ENCODE measurements around the gene PLSCR5. TPM values are rescaled to one million over a fixed set of nuclear protein-coding genes. Genes with fewer than 3 reads are reported as not detected.

PLSCR5 gene
- total and polyA plus RNA-seq, 10 of the 15 experiments (the other 5 are each of a cell fraction or from before 2014, with no cell fraction given), result 0.06 TPM; not detected in 9

- Histone ChIP-seq H3K27ac (ENCODE audit: control insufficient read depth, insufficient read depth) (no peak overlapping the region), H4K20me1 (ENCODE audit: control insufficient read depth, insufficient read depth) (no peaks in the 10 kb centered on the region), H3K9me3 (replicated peaks; ENCODE audit: control insufficient read depth, insufficient read depth, low read length) (no peaks in the 10 kb centered on the region; the same call in 2 of the 3 replicates), H2AFZ (ENCODE audit: control insufficient read depth, low read depth, low read length) (no peak overlapping the region), H3K4me1 (ENCODE audit: control insufficient read depth, insufficient read depth, low read length) (no peaks in the 10 kb centered on the region), H3K79me2 (ENCODE audit: control insufficient read depth, insufficient read depth, low read length) (no peaks in the 10 kb centered on the region), H3K9ac (ENCODE audit: control insufficient read depth, insufficient read depth, low read length) (no peak overlapping the region), H3K36me3 (ENCODE audit: control insufficient read depth in 2 of 2, insufficient read depth in 2 of 2, low read length in 1 of 2) (no peaks in the 10 kb centered on the region), H3K4me2 (ENCODE audit: control insufficient read depth, insufficient read depth) (no peak overlapping the region), H3K27me3 (replicated peaks in 1 of 2; ENCODE audit: control insufficient read depth in 2 of 2, insufficient read depth in 2 of 2, low read length in 1 of 2) (no peaks in the 10 kb centered on the region), H3K4me3 (no peak overlapping the region)
- intact Hi-C loops (cut with micrococcal nuclease; ENCODE audit: unreplicated experiment), result no loop called here
- 85% methylated on average over 1 of the region's 1 CpG for WGBS (ENCODE audit: insufficient coverage, insufficient replicate concordance, low lambda C conversion rate, missing lambda C conversion rate)
- SMC1A ChIA-PET (ENCODE audit: uncharacterized antibody, unreplicated experiment), result no interaction called here
- CTCF ChIA-PET, result interaction anchor here (0.6 kb wide), 1 partner anchor 174 kb away, joined by 3 read pairs; no protein-coding TSS in a partner anchor
- TF ChIP-seq, protein P1, sequence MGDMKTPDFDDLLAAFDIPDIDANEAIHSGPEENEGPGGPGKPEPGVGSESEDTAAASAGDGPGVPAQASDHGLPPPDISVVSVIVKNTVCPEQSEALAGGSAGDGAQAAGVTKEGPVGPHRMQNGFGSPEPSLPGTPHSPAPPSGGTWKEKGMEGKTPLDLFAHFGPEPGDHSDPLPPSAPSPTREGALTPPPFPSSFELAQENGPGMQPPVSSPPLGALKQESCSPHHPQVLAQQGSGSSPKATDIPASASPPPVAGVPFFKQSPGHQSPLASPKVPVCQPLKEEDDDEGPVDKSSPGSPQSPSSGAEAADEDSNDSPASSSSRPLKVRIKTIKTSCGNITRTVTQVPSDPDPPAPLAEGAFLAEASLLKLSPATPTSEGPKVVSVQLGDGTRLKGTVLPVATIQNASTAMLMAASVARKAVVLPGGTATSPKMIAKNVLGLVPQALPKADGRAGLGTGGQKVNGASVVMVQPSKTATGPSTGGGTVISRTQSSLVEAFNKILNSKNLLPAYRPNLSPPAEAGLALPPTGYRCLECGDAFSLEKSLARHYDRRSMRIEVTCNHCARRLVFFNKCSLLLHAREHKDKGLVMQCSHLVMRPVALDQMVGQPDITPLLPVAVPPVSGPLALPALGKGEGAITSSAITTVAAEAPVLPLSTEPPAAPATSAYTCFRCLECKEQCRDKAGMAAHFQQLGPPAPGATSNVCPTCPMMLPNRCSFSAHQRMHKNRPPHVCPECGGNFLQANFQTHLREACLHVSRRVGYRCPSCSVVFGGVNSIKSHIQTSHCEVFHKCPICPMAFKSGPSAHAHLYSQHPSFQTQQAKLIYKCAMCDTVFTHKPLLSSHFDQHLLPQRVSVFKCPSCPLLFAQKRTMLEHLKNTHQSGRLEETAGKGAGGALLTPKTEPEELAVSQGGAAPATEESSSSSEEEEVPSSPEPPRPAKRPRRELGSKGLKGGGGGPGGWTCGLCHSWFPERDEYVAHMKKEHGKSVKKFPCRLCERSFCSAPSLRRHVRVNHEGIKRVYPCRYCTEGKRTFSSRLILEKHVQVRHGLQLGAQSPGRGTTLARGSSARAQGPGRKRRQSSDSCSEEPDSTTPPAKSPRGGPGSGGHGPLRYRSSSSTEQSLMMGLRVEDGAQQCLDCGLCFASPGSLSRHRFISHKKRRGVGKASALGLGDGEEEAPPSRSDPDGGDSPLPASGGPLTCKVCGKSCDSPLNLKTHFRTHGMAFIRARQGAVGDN (IDR thresholded peaks at IDR 0.05), result no peak
- TF ChIP-seq RCOR1 (conservative IDR thresholded peaks at IDR 0.05; ENCODE audit: low read depth, low read length), result no peak
- no peak for TF ChIP-seq HDAC6 (IDR thresholded peaks at IDR 0.05; ENCODE audit: unreplicated experiment)
- TF ChIP-seq CBX5 (IDR thresholded peaks at IDR 0.05; ENCODE audit: low read depth), result no peak
- TF ChIP-seq KLF5 (IDR thresholded peaks at IDR 0.05; ENCODE audit: partially characterized antibody), result no peak
- TF ChIP-seq, protein P2, sequence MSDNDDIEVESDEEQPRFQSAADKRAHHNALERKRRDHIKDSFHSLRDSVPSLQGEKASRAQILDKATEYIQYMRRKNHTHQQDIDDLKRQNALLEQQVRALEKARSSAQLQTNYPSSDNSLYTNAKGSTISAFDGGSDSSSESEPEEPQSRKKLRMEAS (IDR thresholded peaks at IDR 0.05; ENCODE audit: low read depth, low read length), result no peak
- POLR2A ChIA-PET, result no interaction called here
- ATAC-seq, result no peak
- RAD21 ChIA-PET (ENCODE audit: unreplicated experiment), result no interaction called here
- no peak for FAIRE-seq
- DNase-seq (ENCODE audit: low read depth, low spot score), result no peak
- in situ Hi-C loops (cut with MboI), result no loop called here
- no TSS peak for BruUV-seq (replicated peaks)
Observed at GRCh38 chr3:146561463-146561862, 43.7 kb downstream of the PLSCR5 start.
